ENCODE data around the gene EXOC6B. TPM values are rescaled to one million over a fixed set of nuclear protein-coding genes. Genes with fewer than 3 reads are reported as not detected.

Gene EXOC6B
- total RNA-seq, 4 donors from 2014 or later = 14.6 to 49.6 (median 19.3) TPM

DNA sequence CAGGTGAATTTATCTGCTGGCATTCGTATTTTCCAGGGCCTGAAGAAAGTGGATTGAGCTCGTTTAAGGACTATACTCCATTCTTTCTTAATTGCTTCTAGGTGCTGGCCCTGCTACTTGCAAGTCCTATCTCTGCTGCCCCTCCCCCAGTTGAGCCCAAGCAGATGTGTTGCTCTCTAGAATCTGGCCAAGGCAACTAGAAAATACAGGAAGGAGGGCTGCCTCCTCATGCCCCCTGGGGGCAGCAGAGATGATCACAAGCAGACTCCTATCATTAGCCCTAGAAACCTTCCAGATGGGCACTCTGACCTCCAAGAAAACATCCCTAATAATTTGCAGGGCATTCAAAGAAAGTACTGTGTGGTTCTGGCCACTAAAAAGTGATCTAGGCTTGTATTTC lies 605.7 kb downstream of the EXOC6B start:
- H3K27me3 ChIP-seq = no peaks in the 10 kb centered on the region
- no peaks in the 10 kb centered on the region for H3K36me3 ChIP-seq
- H3K4me1 ChIP-seq = no peaks in the 10 kb centered on the region
- in situ Hi-C loops (cut with MboI; ENCODE audit: low sequenced_read_pairs in 4 of 4) = no loop called here
- TF ChIP-seq, protein P1, sequence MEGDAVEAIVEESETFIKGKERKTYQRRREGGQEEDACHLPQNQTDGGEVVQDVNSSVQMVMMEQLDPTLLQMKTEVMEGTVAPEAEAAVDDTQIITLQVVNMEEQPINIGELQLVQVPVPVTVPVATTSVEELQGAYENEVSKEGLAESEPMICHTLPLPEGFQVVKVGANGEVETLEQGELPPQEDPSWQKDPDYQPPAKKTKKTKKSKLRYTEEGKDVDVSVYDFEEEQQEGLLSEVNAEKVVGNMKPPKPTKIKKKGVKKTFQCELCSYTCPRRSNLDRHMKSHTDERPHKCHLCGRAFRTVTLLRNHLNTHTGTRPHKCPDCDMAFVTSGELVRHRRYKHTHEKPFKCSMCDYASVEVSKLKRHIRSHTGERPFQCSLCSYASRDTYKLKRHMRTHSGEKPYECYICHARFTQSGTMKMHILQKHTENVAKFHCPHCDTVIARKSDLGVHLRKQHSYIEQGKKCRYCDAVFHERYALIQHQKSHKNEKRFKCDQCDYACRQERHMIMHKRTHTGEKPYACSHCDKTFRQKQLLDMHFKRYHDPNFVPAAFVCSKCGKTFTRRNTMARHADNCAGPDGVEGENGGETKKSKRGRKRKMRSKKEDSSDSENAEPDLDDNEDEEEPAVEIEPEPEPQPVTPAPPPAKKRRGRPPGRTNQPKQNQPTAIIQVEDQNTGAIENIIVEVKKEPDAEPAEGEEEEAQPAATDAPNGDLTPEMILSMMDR (IDR thresholded peaks at IDR 0.05 in 4 of 5, conservative IDR thresholded peaks at IDR 0.05 in 1 of 5) = no peak
- no peak for TF ChIP-seq POLR2A (IDR thresholded peaks at IDR 0.05)
- H3K27ac ChIP-seq = no peak overlapping the region
- no peak overlapping the region for H3K4me3 ChIP-seq
- intact Hi-C loops (cut with DNase I; ENCODE audit: low total_unique reads) = no loop called here
- no peaks in the 10 kb centered on the region for H3K9me3 ChIP-seq
- ATAC-seq = no peak
- DNase-seq = no peak

DNA sequence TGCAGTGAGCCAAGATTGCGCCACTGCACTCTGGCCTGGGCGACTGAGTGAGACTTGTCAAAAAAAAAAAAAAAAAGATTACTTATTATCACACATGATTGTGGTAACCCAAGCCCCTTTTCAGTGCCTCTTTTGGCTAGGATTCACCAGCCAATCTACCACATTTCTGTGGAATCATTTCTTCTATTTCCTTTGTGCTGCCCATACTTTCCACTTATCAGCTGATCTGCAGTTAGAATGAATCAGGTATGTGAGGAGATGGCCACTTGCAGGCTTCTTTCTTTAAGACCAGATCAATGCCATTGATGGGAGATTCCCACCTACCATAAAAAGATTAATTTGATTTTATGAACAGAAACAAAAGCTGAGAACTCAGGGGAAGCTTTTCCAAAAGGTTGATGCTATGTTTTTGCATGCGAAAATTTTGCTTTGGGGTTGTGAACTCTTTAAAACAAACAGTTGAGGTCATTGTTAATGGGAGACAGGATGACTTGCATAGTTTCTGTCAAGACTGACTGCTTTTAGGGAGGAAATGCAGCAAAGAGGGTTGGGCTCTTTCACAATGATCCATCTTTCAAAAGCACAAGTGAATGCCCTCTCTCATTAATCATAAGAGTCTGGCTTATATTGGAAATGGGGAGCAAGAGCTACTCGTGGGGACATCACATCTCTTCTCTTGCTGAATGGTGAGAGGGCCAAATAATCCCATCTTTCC lies 611.2 kb downstream of the EXOC6B start:
- intact Hi-C loops (cut with DNase I; ENCODE audit: low total_unique reads) (no loop called here), in situ Hi-C loops (cut with MboI; ENCODE audit: low sequenced_read_pairs in 4 of 4) (no loop called here)

DNA sequence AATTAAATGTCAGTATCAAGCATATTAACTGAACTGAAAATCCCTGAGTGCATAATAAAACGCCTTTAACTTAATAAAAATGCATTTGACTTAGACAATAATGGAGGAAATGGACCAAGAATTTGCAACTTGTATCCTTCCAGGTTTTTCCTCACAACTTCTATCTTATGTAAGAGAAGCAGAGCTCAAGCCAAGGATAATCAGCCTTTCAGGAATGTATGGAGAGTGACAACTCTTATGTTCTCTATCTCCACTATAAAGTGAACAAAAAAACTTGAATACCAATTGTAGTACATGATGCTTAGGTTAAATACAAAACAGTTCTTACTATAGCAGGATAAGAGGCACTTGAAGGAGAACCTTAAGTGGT lies 613.4 kb downstream of the EXOC6B start:
- H3K36me3 ChIP-seq = no peaks in the 10 kb centered on the region
- TF ChIP-seq, protein P1 (IDR thresholded peaks at IDR 0.05 in 4 of 5, conservative IDR thresholded peaks at IDR 0.05 in 1 of 5) = no peak
- no peak for TF ChIP-seq POLR2A (IDR thresholded peaks at IDR 0.05)
- H3K27me3 ChIP-seq = no peaks in the 10 kb centered on the region
- no peak overlapping the region for H3K4me3 ChIP-seq
- no peaks in the 10 kb centered on the region for H3K4me1 ChIP-seq
- no peak for ATAC-seq
- H3K9me3 ChIP-seq = no peaks in the 10 kb centered on the region
- in situ Hi-C loops (cut with MboI; ENCODE audit: low sequenced_read_pairs in 4 of 4) (no loop called here), intact Hi-C loops (cut with DNase I; ENCODE audit: low total_unique reads) (no loop called here)
- no peak overlapping the region for H3K27ac ChIP-seq
- no peak for DNase-seq

More for the DNA sequence above, 611.2 kb downstream of the EXOC6B start:
- Histone ChIP-seq H3K9me3 (no peaks in the 10 kb centered on the region), H3K4me1 (no peaks in the 10 kb centered on the region), H3K4me3 (no peak overlapping the region), H3K36me3 (no peaks in the 10 kb centered on the region), H3K27ac (no peak overlapping the region), H3K27me3 (no peaks in the 10 kb centered on the region)
- ATAC-seq = no peak
- TF ChIP-seq, protein P1 (IDR thresholded peaks at IDR 0.05 in 4 of 5, conservative IDR thresholded peaks at IDR 0.05 in 1 of 5) = no peak
- TF ChIP-seq POLR2A (IDR thresholded peaks at IDR 0.05) = no peak
- no peak for DNase-seq

DNA sequence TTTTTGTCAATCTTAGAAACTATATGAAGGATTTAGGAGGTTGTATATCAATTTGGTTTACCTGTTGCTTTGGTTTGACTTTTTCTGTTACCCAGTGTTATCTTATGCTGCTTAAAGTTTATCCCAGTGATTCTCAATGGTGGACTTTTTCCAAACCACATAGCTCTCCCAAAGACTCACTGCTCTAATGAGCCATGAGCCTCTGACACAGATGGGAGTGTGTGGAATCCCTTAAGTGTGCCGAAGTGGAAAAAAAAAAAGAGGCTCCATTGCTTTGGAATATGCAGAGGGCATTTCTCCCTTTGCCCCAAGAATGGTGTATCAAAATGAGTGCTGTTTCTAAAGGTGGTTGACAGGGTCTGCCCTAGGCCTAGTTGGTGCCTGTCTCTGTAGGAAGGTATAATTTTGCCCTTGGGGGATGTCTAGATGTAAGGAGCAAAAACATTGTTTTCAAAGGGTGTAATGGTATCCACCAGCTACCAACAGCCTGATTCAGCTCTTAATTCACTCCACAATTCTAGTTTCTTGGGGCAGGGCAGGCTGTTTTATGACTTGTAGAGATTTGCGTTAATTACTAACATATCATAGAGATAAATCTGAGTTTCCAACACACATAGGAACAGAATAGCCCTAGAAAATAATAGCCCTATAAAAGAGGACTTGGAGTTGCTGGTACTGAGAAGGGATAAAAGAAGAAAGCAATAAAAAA lies 613.9 kb downstream of the EXOC6B start:
- no peaks in the 10 kb centered on the region for H3K4me1 ChIP-seq
- no peak for DNase-seq
- H3K4me3 ChIP-seq = no peak overlapping the region
- H3K9me3 ChIP-seq = no peaks in the 10 kb centered on the region
- H3K36me3 ChIP-seq = no peaks in the 10 kb centered on the region
- in situ Hi-C loops (cut with MboI; ENCODE audit: low sequenced_read_pairs in 4 of 4) = no loop called here
- ATAC-seq = no peak
- TF ChIP-seq, protein P1 (IDR thresholded peaks at IDR 0.05 in 4 of 5, conservative IDR thresholded peaks at IDR 0.05 in 1 of 5) = no peak
- no peak for TF ChIP-seq POLR2A (IDR thresholded peaks at IDR 0.05)
- intact Hi-C loops (cut with DNase I; ENCODE audit: low total_unique reads) = no loop called here
- no peak overlapping the region for H3K27ac ChIP-seq
- H3K27me3 ChIP-seq = no peaks in the 10 kb centered on the region

Measured in gastrocnemius medialis (tissue), 4 donors.